ENCODE data around the gene SLU7. TPM values are rescaled to one million over a fixed set of nuclear protein-coding genes. Genes with fewer than 3 reads are reported as not detected.

The SLU7 gene
- total RNA-seq, 4 donors from 2014 or later = 70.1 to 122 (median 96.3) TPM

DNA sequence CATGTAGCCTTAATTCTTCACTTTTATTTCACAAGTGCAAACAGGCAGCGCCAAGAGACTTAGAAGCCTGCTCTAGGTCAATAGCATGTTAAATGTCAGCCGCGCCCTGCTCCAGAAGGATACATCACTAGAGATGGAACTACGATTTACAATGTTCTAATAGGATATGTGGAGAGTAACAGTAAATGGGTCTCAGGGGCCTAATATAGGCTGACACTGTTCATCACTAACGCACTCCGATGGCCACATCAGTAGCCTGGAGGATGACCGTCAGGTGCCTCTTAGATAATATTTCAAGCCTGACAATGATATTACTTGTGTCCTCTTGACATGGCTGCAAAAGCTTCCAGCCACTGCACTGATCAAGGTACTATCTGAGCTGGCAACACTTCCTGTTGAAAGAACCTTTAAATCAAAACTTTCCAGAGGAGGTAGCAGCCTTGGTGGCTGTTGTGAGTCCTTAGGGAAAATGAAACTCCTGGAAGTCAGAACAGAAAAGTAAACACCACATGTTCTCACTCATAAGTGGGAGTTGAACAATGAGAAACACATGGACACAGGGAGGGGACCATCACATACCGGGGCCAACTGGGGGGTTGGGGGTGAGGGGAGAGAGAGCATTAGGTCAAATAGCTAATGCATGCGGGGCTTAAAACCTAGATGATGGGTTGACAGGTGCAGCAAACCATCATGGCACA lies 37.7 kb upstream of the SLU7 start:
- Histone ChIP-seq H3K4me3 (replicated peaks in 1 of 3) (no peak overlapping the region), H3K4me1 (peaks cover 29% of the 10 kb centered on the region in 2 donors), H3K27ac (peak overlapping the region in 2 of 3 donors; percentile 3 to 29), H3K36me3 (no peaks in the 10 kb centered on the region), H3K9me3 (no peaks in the 10 kb centered on the region), H3K27me3 (no peaks in the 10 kb centered on the region)
- TF ChIP-seq, protein P1, sequence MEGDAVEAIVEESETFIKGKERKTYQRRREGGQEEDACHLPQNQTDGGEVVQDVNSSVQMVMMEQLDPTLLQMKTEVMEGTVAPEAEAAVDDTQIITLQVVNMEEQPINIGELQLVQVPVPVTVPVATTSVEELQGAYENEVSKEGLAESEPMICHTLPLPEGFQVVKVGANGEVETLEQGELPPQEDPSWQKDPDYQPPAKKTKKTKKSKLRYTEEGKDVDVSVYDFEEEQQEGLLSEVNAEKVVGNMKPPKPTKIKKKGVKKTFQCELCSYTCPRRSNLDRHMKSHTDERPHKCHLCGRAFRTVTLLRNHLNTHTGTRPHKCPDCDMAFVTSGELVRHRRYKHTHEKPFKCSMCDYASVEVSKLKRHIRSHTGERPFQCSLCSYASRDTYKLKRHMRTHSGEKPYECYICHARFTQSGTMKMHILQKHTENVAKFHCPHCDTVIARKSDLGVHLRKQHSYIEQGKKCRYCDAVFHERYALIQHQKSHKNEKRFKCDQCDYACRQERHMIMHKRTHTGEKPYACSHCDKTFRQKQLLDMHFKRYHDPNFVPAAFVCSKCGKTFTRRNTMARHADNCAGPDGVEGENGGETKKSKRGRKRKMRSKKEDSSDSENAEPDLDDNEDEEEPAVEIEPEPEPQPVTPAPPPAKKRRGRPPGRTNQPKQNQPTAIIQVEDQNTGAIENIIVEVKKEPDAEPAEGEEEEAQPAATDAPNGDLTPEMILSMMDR (IDR thresholded peaks at IDR 0.05) = no peak
- no peak for TF ChIP-seq POLR2A (IDR thresholded peaks at IDR 0.05)
- DNase-seq = no peak
- intact Hi-C loops (cut with DNase I) = no loop called here
- 69 to 79% methylated on average over 8 to 9 of the region's 9 CpGs for WGBS, 2 donors

DNA sequence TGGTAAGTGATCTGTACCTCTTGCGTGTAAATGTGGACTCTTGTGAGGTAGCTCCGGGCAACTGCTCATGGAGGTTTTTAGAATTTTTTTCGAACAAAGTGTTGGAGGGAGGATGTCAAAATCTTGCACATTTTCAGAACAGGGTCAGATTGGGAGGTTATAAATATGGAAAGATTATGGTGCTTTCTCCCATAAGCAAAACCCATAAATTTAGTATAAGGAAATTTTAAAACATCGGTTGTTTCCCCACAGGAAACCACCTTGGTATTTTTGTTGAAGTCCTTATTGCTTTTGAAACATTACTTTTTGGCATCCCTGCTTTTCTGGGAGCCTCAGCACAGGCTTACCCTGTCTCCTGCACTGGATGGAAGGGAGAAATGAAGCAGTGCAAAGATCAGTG lies 36.7 kb upstream of the SLU7 start:
- 85 to 91% methylated on average over 4 of the region's 4 CpGs for WGBS, 2 donors
- Histone ChIP-seq H3K27ac (peak overlapping the region in 1 of 3 donors; percentile 15), H3K9me3 (no peaks in the 10 kb centered on the region), H3K4me3 (replicated peaks in 1 of 3) (no peak overlapping the region), H3K27me3 (no peaks in the 10 kb centered on the region), H3K36me3 (no peaks in the 10 kb centered on the region), H3K4me1 (peaks cover 31 to 32% of the 10 kb centered on the region in 2 donors)
- intact Hi-C loops (cut with DNase I) = no loop called here
- DNase-seq = no peak
- TF ChIP-seq POLR2A (IDR thresholded peaks at IDR 0.05) = no peak
- TF ChIP-seq, protein P1 (IDR thresholded peaks at IDR 0.05) = no peak

DNA sequence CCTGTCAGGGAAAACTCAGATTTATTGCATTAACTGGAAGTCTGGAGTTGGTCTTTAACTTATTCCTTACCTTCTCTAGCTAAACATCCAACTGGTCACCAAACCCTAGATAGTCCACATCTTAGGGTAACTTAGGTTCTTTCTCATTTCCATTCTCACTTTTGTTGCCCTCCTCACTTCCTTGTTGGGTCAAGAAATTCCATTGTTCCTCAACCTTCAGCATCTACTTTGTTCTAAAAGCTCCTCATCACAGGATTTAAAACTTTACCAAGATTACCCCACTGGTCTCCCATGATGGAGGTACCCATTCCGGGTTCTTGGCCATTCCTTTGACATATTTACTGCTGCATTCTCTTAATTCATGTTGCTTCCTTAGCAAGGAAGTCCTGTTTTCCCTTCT lies 34.9 kb upstream of the SLU7 start:
- WGBS, 2 donors = 87 to 93% methylated on average over 1 of the region's 1 CpG
- Histone ChIP-seq H3K4me1 (peaks cover 26 to 31% of the 10 kb centered on the region in 2 donors), H3K36me3 (no peaks in the 10 kb centered on the region), H3K4me3 (replicated peaks in 1 of 3) (no peak overlapping the region), H3K27me3 (no peaks in the 10 kb centered on the region), H3K9me3 (no peaks in the 10 kb centered on the region), H3K27ac (peak overlapping the region; percentile 72 to 88 (median 86))
- DNase-seq = no peak
- intact Hi-C loops (cut with DNase I) = no loop called here
- TF ChIP-seq, protein P1 (IDR thresholded peaks at IDR 0.05) = no peak
- no peak for TF ChIP-seq POLR2A (IDR thresholded peaks at IDR 0.05)

DNA sequence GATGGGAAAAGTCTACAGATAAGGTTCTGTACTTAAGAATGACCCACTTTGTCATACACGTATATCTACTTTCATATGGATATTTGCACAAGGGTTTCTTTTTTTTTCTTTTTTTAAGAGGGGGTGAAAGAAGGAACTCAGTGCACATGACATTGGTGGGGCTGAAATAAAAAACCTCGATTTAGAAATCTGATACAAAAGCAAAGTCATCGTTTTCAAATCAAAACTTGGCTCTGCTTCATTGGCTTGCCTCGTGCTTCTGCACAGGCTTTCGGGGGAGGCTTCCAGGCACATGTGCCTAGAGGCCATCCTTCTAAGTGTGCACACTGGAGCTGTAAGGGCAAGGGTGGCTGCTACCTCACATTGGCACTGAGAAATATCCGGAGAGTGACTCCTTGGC lies 33.9 kb upstream of the SLU7 start:
- no peaks in the 10 kb centered on the region for H3K36me3 ChIP-seq
- peaks cover 26 to 31% of the 10 kb centered on the region in 2 donors for H3K4me1 ChIP-seq
- no peaks in the 10 kb centered on the region for H3K27me3 ChIP-seq
- no peak overlapping the region for H3K4me3 ChIP-seq (replicated peaks in 1 of 3)
- peak overlapping the region; percentile 73 to 88 (median 86) for H3K27ac ChIP-seq
- TF ChIP-seq POLR2A (IDR thresholded peaks at IDR 0.05) = no peak
- TF ChIP-seq, protein P1 (IDR thresholded peaks at IDR 0.05) = no peak
- intact Hi-C loops (cut with DNase I) = no loop called here
- peak; percentile 74 to 80 for DNase-seq
- 15 to 22% methylated on average over 6 of the region's 6 CpGs for WGBS, 2 donors
- H3K9me3 ChIP-seq = no peaks in the 10 kb centered on the region

DNA sequence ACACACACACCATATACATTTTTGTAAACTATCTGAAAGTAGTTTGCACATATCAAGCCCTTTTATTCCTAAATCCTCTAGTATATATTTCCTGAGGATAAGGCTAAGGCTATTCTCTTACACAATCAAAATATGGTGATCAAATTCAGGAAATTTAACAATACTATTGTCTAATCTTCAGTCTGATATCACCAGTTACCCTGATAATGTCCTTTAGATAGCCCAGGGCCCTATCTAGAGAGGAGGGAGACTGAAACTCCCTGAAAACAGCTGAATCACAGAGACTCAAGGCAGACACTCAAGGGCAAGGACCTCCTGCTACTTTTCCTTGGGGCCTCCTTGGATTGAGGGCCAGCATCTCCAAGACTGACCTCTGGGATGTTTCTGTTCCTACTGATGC lies 33.2 kb upstream of the SLU7 start:
- no peaks in the 10 kb centered on the region for H3K27me3 ChIP-seq
- H3K9me3 ChIP-seq = no peaks in the 10 kb centered on the region
- peaks cover 26 to 31% of the 10 kb centered on the region in 2 donors for H3K4me1 ChIP-seq
- TF ChIP-seq POLR2A (IDR thresholded peaks at IDR 0.05) = no peak
- TF ChIP-seq, protein P1 (IDR thresholded peaks at IDR 0.05) = no peak
- no peak for DNase-seq
- no peaks in the 10 kb centered on the region for H3K36me3 ChIP-seq
- intact Hi-C loops (cut with DNase I) = no loop called here
- no peak overlapping the region for H3K4me3 ChIP-seq (replicated peaks in 1 of 3)
- peak overlapping the region; percentile 73 to 88 (median 86) for H3K27ac ChIP-seq
